Mucosa of stomach (tissue), 1 donor: ENCODE measurements around the gene MARCHF9.
A peak's percentile ranks its signal among the peaks of the same experiment; 100 is the strongest.

Experiments used
- H3K27me3 ChIP-seq: one replicate; pipeline ENCODE4 v1.7.0; 2013; ENCODE audit warnings: mild to moderate bottlenecking, low read length; ENCODE audit not compliant: control insufficient read depth, insufficient read depth
- H3K36me3 ChIP-seq: one replicate; pipeline ENCODE4 v1.7.0; 2013; ENCODE audit warnings: low read length; ENCODE audit not compliant: control insufficient read depth, insufficient read depth
- H3K4me1 ChIP-seq: one replicate; pipeline ENCODE4 v1.7.0; 2013; ENCODE audit warnings: mild to moderate bottlenecking, low read length; ENCODE audit not compliant: control insufficient read depth, insufficient read depth
- H3K4me3 ChIP-seq: one replicate; pipeline ENCODE4 v1.7.0; 2013; ENCODE audit warnings: low read length
- H3K9ac ChIP-seq: one replicate; pipeline ENCODE4 v1.7.0; 2013; ENCODE audit warnings: mild to moderate bottlenecking, low read length, moderate library complexity
- H3K9me3 ChIP-seq: one replicate; pipeline ENCODE4 v1.7.0; 2013; ENCODE audit warnings: mild to moderate bottlenecking, low read length, moderate library complexity; ENCODE audit not compliant: control insufficient read depth
- donor health status: Pancreatic carcinoma.

MARCHF9 gene

GRCh38 chr12:57783466-57783801 lies 28.5 kb downstream of the MARCHF9 start:
- Histone ChIP-seq H3K27me3 (no peaks in the 10 kb centered on the region), H3K4me3 (peak overlapping the region; percentile 83), H3K9ac (peak overlapping the region; percentile 74), H3K4me1 (peaks cover 4% of the 10 kb centered on the region), H3K9me3 (no peaks in the 10 kb centered on the region), H3K36me3 (no peaks in the 10 kb centered on the region)

- no peak overlapping the region for H3K4me3 ChIP-seq
- peaks cover 4% of the 10 kb centered on the region for H3K4me1 ChIP-seq
- H3K9ac ChIP-seq, result no peak overlapping the region
- no peaks in the 10 kb centered on the region for H3K9me3 ChIP-seq
- no peaks in the 10 kb centered on the region for H3K27me3 ChIP-seq
- H3K36me3 ChIP-seq, result no peaks in the 10 kb centered on the region
These were observed 29.0 kb downstream of the MARCHF9 start for GRCh38 chr12:57783861-57784260.

GRCh38 chr12:57793920-57794319 lies 39.0 kb downstream of the MARCHF9 start:
- H3K36me3 ChIP-seq, result peaks cover 1% of the 10 kb centered on the region
- H3K9ac ChIP-seq, result no peak overlapping the region
- H3K27me3 ChIP-seq, result no peaks in the 10 kb centered on the region
- H3K4me1 ChIP-seq, result no peaks in the 10 kb centered on the region
- no peak overlapping the region for H3K4me3 ChIP-seq
- H3K9me3 ChIP-seq, result no peaks in the 10 kb centered on the region

DNA sequence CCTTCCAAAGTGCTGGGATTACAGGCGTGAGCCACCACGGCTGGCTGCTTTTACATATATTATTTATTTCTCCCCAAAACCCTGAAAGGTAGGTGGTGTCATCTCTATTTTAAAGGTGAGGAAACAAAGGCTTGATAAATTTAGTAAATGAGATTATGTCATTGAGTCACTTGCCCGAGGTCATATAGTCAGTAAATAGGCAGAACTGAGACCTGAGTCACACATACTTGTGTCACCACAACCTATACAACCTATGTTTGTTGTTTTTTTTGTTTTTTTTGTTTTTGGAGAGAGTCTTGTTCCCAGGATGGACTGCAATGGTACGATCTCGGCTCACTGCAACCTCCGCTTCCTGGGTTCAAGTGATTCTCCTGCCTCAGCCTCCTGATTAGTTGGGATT lies 40.5 kb downstream of the MARCHF9 start:
- Histone ChIP-seq H3K4me3 (no peak overlapping the region), H3K4me1 (no peaks in the 10 kb centered on the region), H3K9me3 (no peaks in the 10 kb centered on the region), H3K9ac (no peak overlapping the region), H3K36me3 (peaks cover 9% of the 10 kb centered on the region), H3K27me3 (no peaks in the 10 kb centered on the region)

DNA sequence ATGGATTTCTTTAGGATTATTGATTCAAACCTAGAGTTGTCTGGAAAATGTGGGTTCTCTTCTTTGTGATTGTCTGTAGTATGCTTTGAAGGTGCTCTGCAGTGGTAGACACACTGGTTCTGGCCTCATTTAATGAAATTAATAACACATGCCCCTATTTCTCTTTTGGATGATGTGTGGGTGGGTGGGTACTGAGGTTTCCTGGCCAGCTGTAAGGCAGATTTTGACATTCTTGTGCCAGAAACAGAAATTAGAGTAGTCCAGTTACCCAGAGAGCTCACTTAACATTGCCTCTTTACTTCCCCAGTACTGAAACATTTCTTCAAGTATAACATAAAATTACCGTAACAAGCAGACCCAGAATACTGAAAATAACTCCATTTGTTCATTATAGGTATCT lies 42.1 kb downstream of the MARCHF9 start:
- no peak overlapping the region for H3K9ac ChIP-seq
- H3K9me3 ChIP-seq, result no peaks in the 10 kb centered on the region
- H3K4me3 ChIP-seq, result no peak overlapping the region
- H3K36me3 ChIP-seq, result peaks cover 9% of the 10 kb centered on the region
- no peaks in the 10 kb centered on the region for H3K27me3 ChIP-seq
- no peaks in the 10 kb centered on the region for H3K4me1 ChIP-seq

GRCh38 chr12:57797933-57798332 lies 43.0 kb downstream of the MARCHF9 start:
- Histone ChIP-seq H3K27me3 (no peaks in the 10 kb centered on the region), H3K9ac (no peak overlapping the region), H3K4me1 (no peaks in the 10 kb centered on the region), H3K36me3 (peaks cover 9% of the 10 kb centered on the region), H3K9me3 (no peaks in the 10 kb centered on the region), H3K4me3 (no peak overlapping the region)

DNA sequence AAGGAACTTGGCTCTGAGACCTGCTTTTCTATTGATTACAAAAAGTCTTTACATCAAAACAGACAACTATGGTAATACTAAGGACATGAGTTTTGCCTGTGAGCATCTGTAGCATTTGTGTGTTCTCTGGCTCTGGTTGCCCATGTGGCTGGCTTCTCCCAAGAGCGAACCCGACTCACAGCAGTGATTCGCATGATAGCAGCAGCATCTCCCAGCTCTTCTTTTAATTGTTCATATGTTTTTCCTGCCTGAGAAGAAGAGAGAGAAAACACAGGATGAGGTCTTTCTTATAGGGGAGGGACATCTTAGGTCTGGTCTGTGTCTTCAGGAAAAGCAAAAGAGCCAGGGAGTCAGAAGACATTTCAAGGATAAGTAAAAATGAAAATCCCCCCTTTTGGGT lies 46.1 kb downstream of the MARCHF9 start:
- peaks cover 5% of the 10 kb centered on the region for H3K4me1 ChIP-seq
- H3K9ac ChIP-seq, result no peak overlapping the region
- H3K9me3 ChIP-seq, result no peaks in the 10 kb centered on the region
- H3K4me3 ChIP-seq, result no peak overlapping the region
- H3K27me3 ChIP-seq, result no peaks in the 10 kb centered on the region
- H3K36me3 ChIP-seq, result peaks cover 9% of the 10 kb centered on the region

- Histone ChIP-seq H3K36me3 (peaks cover 9% of the 10 kb centered on the region), H3K9me3 (no peaks in the 10 kb centered on the region)
These were observed 47.7 kb downstream of the MARCHF9 start for GRCh38 chr12:57802607-57803006.

GRCh38 chr12:57803319-57803893 lies 48.5 kb downstream of the MARCHF9 start:
- Histone ChIP-seq H3K36me3 (peaks cover 9% of the 10 kb centered on the region), H3K9me3 (no peaks in the 10 kb centered on the region), H3K9ac (peak overlapping the region; percentile 40), H3K27me3 (no peaks in the 10 kb centered on the region), H3K4me1 (peaks cover 5% of the 10 kb centered on the region), H3K4me3 (no peak overlapping the region)

More at GRCh38 chr12:57802607-57803006, 47.7 kb downstream of the MARCHF9 start:
- peaks cover 5% of the 10 kb centered on the region for H3K4me1 ChIP-seq
- no peaks in the 10 kb centered on the region for H3K27me3 ChIP-seq
- no peak overlapping the region for H3K9ac ChIP-seq
- no peak overlapping the region for H3K4me3 ChIP-seq

- Histone ChIP-seq H3K36me3 (peaks cover 4% of the 10 kb centered on the region), H3K4me3 (no peak overlapping the region), H3K4me1 (peaks cover 12% of the 10 kb centered on the region)
These were observed 51.8 kb downstream of the MARCHF9 start for GRCh38 chr12:57806677-57807076.

GRCh38 chr12:57807285-57807684 lies 52.4 kb downstream of the MARCHF9 start:
- no peak overlapping the region for H3K9ac ChIP-seq
- H3K4me1 ChIP-seq, result peaks cover 12% of the 10 kb centered on the region
- no peaks in the 10 kb centered on the region for H3K27me3 ChIP-seq
- peaks cover 4% of the 10 kb centered on the region for H3K36me3 ChIP-seq
- H3K4me3 ChIP-seq, result no peak overlapping the region
- no peaks in the 10 kb centered on the region for H3K9me3 ChIP-seq

More at GRCh38 chr12:57806677-57807076, 51.8 kb downstream of the MARCHF9 start:
- no peaks in the 10 kb centered on the region for H3K27me3 ChIP-seq
- no peak overlapping the region for H3K9ac ChIP-seq
- H3K9me3 ChIP-seq, result no peaks in the 10 kb centered on the region

GRCh38 chr12:57808351-57808750 lies 53.4 kb downstream of the MARCHF9 start:
- peaks cover 20% of the 10 kb centered on the region for H3K4me1 ChIP-seq
- H3K4me3 ChIP-seq, result no peak overlapping the region
- no peak overlapping the region for H3K9ac ChIP-seq
- H3K27me3 ChIP-seq, result no peaks in the 10 kb centered on the region
- no peaks in the 10 kb centered on the region for H3K9me3 ChIP-seq
- H3K36me3 ChIP-seq, result peaks cover 4% of the 10 kb centered on the region

DNA sequence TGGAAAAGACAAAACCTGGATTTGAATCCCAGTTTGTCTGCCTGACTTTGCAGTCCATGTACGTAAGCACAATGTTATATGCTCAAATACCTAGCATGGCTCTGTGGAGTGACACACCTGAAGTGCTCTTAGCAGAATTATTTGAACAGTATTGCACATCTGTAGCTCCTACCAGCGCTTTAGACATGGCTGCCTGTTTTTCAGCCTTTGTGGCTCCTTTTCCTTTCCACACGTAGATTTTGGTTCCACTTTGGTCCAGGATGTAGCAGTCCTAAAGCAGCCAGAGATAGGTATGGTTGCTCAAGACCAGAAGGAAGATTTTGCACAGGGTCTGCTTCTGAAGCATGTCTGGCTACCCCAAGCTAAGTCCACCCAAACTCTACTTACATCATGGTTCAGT lies 54.5 kb downstream of the MARCHF9 start:
- H3K27me3 ChIP-seq, result no peaks in the 10 kb centered on the region

More for the DNA sequence above, 54.5 kb downstream of the MARCHF9 start:
- Histone ChIP-seq H3K9ac (no peak overlapping the region), H3K4me3 (no peak overlapping the region), H3K36me3 (peaks cover 4% of the 10 kb centered on the region), H3K4me1 (peaks cover 16% of the 10 kb centered on the region), H3K9me3 (no peaks in the 10 kb centered on the region)
